Lower lobe of right lung (tissue), 2 donors: Measurements from ENCODE around the gene BCLAF1. TPM values are rescaled to one million over a fixed set of nuclear protein-coding genes. Genes with fewer than 3 reads are reported as not detected.

ENCODE experiments used
- ATAC-seq, 2 donors: fragments of 200-7000 bp; cut with Tn5 transposase; one replicate each; pipeline ENCODE4 v1.9.1; 2020 to 2022; ENCODE audit warnings: mild to moderate bottlenecking in 2 of 2, moderate library complexity in 2 of 2
- DNase-seq: peaks from one replicate; pipeline ENCODE4 v3.0.0-alpha.2; 2020
- H3K27ac ChIP-seq: fragments of 200-600 bp; one replicate; pipeline ENCODE4 v1.8.0; 2022
- H3K27me3 ChIP-seq: fragments of 200-600 bp; one replicate; pipeline ENCODE4 v1.8.0; 2022; ENCODE audit warnings: low read depth
- H3K36me3 ChIP-seq: fragments of 200-600 bp; one replicate; pipeline ENCODE4 v1.8.0; 2022; ENCODE audit warnings: mild to moderate bottlenecking
- H3K4me1 ChIP-seq: fragments of 200-600 bp; one replicate; pipeline ENCODE4 v1.8.0; 2022
- H3K4me3 ChIP-seq: fragments of 200-600 bp; one replicate; pipeline ENCODE4 v1.8.0; 2022; ENCODE audit warnings: mild to moderate bottlenecking
- H3K9me3 ChIP-seq: fragments of 200-600 bp; one replicate; pipeline ENCODE4 v1.8.0; 2022
- intact Hi-C: fragments of 100-400 bp; cut with DNase I; formaldehyde crosslinking; loops from one replicate; pipeline ENCODE4 v1.11.0; 2022
- total RNA-seq: library from RNA; stranded (reverse); fragmentation: NEBNext Ultra II Directional; extraction: Animal tissue kit (Norgen Biotek cat#: 25700); gene quantifications from one replicate; pipeline ENCODE4 v1.2.1, GENCODE V29; 2021
- TF ChIP-seq, protein P1 (sequence below): fragments of 200-600 bp; IDR thresholded peaks from one replicate; pipeline ENCODE4 v1.8.0; 2022; ENCODE audit warnings: antibody characterized with exemption, mild to moderate bottlenecking
- donor health status: DM: no; HTN: yes; CAD: no; lungs with severe emphysema.

BCLAF1 gene
- total RNA-seq, 1 donor from 2014 or later, result 132 TPM

DNA sequence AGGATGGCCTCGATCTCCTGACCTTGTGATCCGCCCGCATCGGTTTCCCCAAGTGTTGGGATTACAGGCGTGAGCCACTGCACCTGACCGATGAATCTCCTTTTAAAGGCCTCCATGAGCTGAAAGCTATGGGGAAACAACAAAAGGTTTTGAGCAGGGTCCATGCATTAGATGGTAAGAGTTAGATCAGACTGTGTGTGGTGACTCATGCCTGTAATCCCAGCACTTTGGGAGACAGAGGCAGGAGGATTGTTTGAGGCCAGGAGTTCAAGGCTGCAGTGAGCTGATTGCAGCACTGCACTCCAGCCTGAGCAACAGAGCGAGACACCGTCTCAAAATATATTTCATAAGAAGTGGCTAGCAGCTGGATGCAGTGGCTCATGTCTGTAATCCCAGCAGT is 41.0 kb upstream of the BCLAF1 start:
- DNase-seq (no peak), ATAC-seq (no peak)
- Histone ChIP-seq H3K27ac (no peak overlapping the region), H3K27me3 (no peaks in the 10 kb centered on the region), H3K36me3 (no peaks in the 10 kb centered on the region), H3K4me1 (no peaks in the 10 kb centered on the region), H3K4me3 (no peak overlapping the region), H3K9me3 (no peaks in the 10 kb centered on the region)
- TF ChIP-seq, protein P1, sequence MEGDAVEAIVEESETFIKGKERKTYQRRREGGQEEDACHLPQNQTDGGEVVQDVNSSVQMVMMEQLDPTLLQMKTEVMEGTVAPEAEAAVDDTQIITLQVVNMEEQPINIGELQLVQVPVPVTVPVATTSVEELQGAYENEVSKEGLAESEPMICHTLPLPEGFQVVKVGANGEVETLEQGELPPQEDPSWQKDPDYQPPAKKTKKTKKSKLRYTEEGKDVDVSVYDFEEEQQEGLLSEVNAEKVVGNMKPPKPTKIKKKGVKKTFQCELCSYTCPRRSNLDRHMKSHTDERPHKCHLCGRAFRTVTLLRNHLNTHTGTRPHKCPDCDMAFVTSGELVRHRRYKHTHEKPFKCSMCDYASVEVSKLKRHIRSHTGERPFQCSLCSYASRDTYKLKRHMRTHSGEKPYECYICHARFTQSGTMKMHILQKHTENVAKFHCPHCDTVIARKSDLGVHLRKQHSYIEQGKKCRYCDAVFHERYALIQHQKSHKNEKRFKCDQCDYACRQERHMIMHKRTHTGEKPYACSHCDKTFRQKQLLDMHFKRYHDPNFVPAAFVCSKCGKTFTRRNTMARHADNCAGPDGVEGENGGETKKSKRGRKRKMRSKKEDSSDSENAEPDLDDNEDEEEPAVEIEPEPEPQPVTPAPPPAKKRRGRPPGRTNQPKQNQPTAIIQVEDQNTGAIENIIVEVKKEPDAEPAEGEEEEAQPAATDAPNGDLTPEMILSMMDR, result no peak
- intact Hi-C loops, result no loop called here

DNA sequence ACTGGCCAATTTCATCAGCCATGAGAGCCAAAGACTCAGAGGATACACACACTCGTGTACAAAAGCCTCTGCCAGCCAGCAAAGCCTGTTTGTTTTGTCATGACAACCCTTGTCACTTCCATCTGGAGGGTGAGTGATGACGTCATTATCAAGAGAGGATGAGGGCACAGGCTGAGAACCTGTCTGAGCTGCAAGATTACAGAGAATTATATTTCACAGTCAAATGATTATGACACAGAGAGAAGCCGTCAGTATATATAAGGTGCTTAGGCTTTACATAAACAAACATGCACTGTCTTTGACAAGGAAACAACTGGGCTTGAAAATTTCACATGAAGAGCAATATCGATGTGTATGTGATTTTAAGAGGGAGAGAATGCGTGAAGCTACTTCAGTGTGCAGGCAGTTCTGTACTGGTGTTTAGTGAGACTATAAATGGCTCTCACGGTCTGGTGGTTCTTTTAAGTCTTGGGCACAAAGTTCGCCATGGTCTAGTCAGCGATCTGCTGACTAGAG is 36.5 kb upstream of the BCLAF1 start:
- Histone ChIP-seq H3K27me3 (no peaks in the 10 kb centered on the region), H3K27ac (no peak overlapping the region), H3K4me1 (no peaks in the 10 kb centered on the region), H3K4me3 (no peak overlapping the region), H3K36me3 (no peaks in the 10 kb centered on the region), H3K9me3 (no peaks in the 10 kb centered on the region)
- TF ChIP-seq, protein P1, result no peak
- DNase-seq (no peak), ATAC-seq (no peak)
- intact Hi-C loops, result no loop called here

DNA sequence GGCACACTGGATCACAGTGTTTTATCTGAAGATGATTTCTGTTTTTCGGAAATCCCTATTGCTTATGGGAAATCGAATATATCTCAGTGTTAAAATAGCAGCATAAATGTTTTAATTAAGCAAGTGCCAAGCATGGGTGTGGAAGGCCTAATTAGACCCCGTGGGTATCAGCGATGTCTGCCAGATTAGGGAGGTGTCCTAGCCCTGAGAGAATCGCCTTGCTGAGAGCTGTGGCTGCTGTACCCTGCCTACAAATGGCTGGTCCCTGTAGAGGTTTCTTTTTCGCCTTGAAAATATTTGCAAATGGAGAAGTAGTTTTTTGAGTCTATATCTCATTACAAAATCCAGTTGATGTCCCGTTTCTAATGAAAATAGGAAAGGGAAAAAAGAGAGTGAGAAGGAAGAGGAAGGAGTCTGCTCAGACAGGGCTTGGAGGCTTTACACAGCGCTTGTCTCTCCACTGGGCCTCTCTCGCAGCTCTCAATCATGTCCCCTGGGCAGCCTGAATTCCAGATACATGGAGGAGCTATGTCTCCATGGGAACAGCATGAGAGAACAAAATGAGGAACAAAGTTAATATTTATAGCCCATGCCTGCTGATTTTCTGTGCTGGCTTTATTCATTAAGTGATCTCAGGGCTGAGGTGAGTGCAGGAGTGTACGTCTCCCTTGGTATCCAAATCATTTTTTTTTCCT is 35.2 kb upstream of the BCLAF1 start:
- TF ChIP-seq, protein P1, result no peak
- H3K4me3 ChIP-seq, result no peak overlapping the region
- no peaks in the 10 kb centered on the region for H3K4me1 ChIP-seq
- H3K9me3 ChIP-seq, result no peaks in the 10 kb centered on the region
- H3K27me3 ChIP-seq, result no peaks in the 10 kb centered on the region
- H3K36me3 ChIP-seq, result no peaks in the 10 kb centered on the region
- no peak overlapping the region for H3K27ac ChIP-seq
- ATAC-seq, result no peak
- intact Hi-C loops, result no loop called here
- DNase-seq, result no peak

DNA sequence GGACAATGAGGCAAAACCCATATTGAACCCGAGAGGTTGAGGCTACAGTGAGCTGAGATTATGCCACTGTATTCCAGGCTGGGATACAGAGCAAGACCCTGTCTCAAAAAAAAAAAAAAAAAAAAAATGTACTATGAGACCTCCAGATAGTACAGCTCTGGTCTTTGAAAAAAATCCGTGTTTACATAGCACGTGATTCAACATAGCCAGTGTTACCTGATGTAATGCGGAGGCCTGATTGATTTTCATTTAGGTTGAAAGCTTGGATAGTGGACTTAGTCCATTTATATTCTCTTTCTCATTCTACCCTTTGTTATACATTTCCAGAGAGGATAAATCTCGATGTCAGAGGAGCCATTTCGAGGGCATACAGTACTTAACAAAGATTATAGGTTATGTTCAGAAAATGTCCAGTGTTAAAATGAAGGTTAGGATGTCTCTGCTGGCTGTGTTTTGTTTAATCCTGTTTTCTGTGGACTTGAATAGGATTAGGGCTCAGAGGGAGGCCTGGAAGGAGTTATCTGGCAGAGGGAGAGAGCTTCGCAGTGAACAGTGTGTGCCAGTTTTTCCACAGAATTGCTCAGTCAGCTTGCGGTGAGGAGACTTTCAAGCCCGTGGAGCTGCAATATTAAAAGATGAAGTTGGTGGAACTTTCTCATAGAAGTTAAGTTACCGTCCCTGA is 33.9 kb upstream of the BCLAF1 start:
- DNase-seq (no peak), ATAC-seq (no peak)
- TF ChIP-seq, protein P1, result no peak
- no peaks in the 10 kb centered on the region for H3K4me1 ChIP-seq
- no peaks in the 10 kb centered on the region for H3K9me3 ChIP-seq
- H3K27ac ChIP-seq, result no peak overlapping the region
- H3K36me3 ChIP-seq, result no peaks in the 10 kb centered on the region
- no peak overlapping the region for H3K4me3 ChIP-seq
- intact Hi-C loops, result no loop called here
- H3K27me3 ChIP-seq, result no peaks in the 10 kb centered on the region

DNA sequence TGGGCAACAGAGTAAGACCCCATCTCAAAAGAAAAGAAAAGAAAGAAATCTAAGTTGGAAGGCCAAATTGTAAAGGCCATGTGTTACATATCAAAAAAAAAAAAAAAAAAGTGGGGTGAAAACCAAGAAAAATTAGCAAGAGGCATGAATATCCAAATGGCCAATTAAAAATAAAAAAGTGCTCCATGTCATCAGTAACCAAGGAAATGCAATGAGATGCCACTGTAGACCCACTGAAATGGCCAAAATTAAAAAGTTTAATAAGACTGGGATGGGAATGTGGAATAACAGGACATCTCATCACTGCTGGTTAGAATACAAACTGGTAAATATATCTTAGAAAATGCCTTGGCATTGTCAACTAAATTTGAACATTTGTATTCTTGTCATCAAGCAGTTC is 30.1 kb upstream of the BCLAF1 start:
- H3K27ac ChIP-seq, result no peak overlapping the region
- intact Hi-C loops, result no loop called here

More for the DNA sequence above, 30.1 kb upstream of the BCLAF1 start:
- DNase-seq (no peak), ATAC-seq (no peak)
- no peak overlapping the region for H3K4me3 ChIP-seq
- TF ChIP-seq, protein P1, result no peak
- H3K4me1 ChIP-seq, result no peaks in the 10 kb centered on the region
- H3K36me3 ChIP-seq, result no peaks in the 10 kb centered on the region
- H3K9me3 ChIP-seq, result no peaks in the 10 kb centered on the region
- H3K27me3 ChIP-seq, result no peaks in the 10 kb centered on the region
